Cardiac septum (tissue), 1 donor: ENCODE measurements around the gene PNMT. TPM values are rescaled to one million over a fixed set of nuclear protein-coding genes. Genes with fewer than 3 reads are reported as not detected.

ENCODE experiments used
- DNase-seq: peaks from one replicate; pipeline ENCODE4 v3.0.0-alpha.2; 2020; ENCODE audit warnings: low spot score
- intact Hi-C: fragments of 100-400 bp; cut with DNase I; formaldehyde crosslinking; loops from one replicate; pipeline ENCODE4 v1.14.0; 2022
- total RNA-seq: library from RNA; stranded (reverse); fragmentation: NEBNext Ultra II Directional; extraction: Animal tissue kit (Norgen Biotek cat#: 25700); gene quantifications from one replicate; pipeline ENCODE4 v1.2.1, GENCODE V29; 2021
- donor health status: DM: no; HTN: no; CAD: no.

The PNMT gene
- total RNA-seq, 1 donor from 2014 or later = 10.9 TPM

DNA sequence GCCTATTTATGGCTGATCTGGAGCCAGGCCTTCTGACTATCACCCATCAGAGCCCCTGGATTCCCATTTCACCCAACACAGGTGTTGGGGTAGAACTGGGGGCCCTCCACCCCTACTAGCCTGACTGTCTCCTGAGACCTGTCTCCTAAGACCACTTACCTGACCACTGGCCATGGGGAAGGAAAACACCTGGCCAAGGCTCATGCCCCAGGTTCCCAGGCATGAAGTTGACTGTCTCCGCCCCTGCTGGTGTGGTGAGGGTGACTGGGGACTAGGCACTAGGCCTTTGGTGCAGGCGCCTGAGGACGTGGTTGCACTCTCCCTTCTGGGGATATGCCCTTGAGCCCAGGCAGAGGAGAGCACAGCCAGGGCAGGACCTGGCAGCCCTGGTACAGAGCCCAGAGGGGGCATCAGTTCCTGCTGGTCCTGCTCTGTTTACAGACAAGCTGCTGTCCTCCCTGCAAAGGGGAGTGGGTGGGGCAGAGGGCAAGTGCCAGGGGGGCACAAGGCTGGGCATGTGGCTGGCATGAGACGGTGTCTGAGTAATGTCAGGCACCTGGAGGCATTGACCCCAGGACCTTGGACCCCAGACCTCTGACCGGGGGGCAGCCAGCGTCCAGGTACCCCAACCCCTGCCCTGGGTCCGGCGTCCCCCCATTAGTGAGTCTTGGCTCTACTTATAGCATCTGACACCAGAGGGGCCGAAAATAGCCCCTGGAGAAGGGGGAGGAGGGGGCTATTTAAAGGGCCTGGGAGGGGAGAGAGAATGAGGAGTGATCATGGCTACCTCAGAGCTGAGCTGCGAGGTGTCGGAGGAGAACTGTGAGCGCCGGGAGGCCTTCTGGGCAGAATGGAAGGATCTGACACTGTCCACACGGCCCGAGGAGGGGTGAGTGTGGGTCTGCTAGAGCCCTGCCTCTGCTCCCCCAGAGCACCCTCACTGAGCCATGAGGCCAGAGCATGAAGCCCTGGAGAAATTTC is 3.4 kb upstream of the PNMT start, which contains the start of gene TCAP:
Gene TCAP, plus strand, starts transcription at position 769 of the 981 bp plus-strand sequence. Its CDS starts 11 bp downstream, at position 780.
- DNase-seq = no peak
- intact Hi-C loops = loop anchor here (2.0 to 5.0 kb wide), 2 partner anchors 14 to 67 kb away; partner anchors contain the start of gene MIEN1

DNA sequence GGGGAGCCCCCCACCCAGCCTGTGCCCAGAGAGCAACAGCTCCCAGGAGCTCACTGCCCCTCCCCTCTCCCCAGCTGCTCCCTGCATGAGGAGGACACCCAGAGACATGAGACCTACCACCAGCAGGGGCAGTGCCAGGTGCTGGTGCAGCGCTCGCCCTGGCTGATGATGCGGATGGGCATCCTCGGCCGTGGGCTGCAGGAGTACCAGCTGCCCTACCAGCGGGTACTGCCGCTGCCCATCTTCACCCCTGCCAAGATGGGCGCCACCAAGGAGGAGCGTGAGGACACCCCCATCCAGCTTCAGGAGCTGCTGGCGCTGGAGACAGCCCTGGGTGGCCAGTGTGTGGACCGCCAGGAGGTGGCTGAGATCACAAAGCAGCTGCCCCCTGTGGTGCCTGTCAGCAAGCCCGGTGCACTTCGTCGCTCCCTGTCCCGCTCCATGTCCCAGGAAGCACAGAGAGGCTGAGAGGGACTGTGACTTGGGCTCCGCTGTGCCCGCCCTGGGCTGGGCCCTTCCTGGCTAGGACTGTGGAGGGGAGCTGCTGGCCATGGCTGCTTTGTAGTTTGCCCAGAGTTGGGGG is 2.5 kb upstream of the PNMT start:
- no peak for DNase-seq

DNA sequence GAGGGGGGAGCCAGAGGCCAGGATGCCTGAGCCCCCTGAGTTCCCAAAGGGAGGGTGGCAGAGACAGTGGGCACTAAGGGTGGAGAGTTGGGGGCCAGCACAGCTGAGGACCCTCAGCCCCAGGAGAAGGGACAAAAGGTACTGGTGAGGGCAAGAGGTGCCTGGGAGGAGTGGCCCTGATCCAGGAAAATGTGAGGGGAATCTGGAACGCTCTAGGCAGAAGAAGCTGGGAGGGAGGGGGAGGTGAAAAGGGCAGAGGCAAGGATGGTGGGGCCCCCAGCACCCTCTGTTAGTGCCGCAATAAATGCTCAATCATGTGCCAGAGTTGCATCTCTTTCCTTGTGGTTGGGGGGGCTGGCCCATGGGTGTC is 2.0 kb upstream of the PNMT start:
- intact Hi-C loops = loop anchor here (5.0 kb wide), 1 partner anchor 66 kb away; the partner anchor contains the start of gene MIEN1
- DNase-seq = no peak

More for the DNA sequence above, 2.5 kb upstream of the PNMT start:
- intact Hi-C loops = loop anchor here (2.0 to 5.0 kb wide), 2 partner anchors 13 to 67 kb away; partner anchors contain the start of gene MIEN1

DNA sequence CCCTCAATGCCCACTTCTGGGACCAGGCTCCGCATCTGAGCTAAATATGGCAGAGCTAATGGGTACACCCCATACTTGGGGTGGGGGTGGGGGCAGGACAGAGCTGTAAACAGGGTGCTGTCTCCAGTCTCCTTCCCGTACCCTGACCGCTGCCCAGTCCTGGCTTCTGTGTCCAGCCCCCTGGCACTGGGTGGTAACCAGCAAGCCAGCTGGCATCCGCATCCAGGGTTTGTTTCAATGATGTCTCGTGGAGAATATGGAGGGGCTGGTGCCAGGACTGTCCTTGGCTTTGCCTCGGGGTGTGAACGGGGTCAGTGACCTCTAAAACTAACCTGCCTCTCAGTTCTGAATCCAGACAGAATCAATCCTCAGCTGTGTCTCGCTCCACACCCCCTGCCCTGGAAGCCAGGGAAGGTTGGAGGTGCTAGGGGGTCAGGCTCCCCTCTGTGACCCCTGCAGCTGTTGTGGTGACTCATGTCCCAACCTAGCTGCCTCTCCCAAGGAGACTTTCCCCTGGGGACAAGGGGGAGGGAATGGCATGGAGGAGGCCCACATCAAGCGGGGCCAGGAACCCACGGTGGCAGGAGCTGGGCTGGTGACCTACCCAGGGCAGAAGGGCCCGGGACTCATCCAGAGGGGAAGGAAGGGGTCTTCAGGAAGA is 1.5 kb upstream of the PNMT start:
- no peak for DNase-seq
- intact Hi-C loops = loop anchor here (5.0 kb wide), 1 partner anchor 66 kb away; the partner anchor contains the start of gene MIEN1

DNA sequence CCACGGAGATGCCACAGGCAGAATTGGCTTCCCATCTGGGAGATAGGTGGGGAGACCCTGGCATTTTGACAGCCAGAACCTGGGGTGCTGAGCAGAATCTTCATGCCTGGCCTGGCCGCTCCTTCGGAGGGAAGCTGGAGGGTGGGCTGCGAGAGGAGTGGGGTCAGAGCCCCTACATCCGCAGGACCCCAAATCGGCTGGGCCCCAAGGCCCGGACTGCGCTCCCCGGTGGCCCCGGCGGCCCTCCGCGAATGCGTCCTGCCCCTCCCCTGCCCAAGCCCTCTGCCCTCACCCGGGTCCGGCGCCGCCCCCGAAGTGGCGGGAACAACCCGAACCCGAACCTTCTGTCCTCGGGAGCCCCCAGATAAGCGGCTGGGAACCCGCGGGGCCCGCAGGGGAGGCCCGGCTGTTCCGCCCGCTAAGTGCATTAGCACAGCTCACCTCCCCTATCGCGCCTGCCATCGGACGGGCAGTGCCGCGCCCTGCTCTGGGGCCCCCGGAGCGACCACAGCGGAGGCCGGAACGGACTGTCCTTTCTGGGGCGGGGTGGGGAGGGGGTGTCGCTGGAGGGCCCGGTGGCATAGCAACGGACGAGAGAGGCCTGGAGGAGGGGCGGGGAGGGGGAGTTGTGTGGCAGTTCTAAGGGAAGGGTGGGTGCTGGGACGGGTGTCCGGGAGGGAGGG is 850 bp upstream of the PNMT start:
- intact Hi-C loops = loop anchor here (5.0 kb wide), 1 partner anchor 65 kb away; the partner anchor contains the start of gene MIEN1
- no peak for DNase-seq

DNA sequence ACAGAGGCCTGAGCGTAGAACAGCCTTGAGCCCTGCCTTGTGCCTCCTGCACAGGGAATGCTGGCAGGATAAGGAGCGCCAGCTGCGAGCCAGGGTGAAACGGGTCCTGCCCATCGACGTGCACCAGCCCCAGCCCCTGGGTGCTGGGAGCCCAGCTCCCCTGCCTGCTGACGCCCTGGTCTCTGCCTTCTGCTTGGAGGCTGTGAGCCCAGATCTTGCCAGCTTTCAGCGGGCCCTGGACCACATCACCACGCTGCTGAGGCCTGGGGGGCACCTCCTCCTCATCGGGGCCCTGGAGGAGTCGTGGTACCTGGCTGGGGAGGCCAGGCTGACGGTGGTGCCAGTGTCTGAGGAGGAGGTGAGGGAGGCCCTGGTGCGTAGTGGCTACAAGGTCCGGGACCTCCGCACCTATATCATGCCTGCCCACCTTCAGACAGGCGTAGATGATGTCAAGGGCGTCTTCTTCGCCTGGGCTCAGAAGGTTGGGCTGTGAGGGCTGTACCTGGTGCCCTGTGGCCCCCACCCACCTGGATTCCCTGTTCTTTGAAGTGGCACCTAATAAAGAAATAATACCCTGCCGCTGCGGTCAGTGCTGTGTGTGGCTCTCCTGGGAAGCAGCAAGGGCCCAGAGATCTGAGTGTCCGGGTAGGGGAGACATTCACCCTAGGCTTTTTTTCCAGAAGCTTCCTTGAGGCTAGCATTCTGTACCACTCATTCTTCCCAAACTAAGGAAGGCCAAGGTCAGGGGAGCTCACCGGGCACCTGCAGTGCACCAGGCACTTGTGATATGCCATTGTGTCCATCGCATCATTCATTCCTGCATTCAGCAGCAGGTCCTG is 1.9 kb downstream of the PNMT start:
- intact Hi-C loops = loop anchor here (5.0 kb wide), 1 partner anchor 62 kb away; the partner anchor contains the start of gene MIEN1
- no peak for DNase-seq

DNA sequence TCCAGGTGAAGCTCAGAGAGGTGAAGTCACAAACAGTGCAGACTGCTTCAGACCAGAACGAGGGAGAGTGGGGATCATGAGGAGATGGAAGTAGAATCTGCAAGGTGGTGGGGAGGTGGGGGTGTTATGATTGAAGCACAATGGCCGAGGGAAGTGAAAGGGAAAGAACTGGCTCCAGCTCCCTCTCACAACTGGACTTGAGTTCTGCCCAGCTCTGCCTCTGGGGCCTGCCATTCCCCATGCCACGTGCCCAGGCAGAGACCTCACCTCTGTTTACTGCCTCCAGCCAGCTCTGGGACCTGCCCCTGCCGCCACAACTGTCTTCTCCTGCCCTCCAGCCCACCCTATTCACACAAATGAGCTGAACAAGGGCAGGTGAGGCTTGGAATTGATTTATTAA is 2.5 kb downstream of the PNMT start:
- DNase-seq = no peak
- intact Hi-C loops = no loop called here

DNA sequence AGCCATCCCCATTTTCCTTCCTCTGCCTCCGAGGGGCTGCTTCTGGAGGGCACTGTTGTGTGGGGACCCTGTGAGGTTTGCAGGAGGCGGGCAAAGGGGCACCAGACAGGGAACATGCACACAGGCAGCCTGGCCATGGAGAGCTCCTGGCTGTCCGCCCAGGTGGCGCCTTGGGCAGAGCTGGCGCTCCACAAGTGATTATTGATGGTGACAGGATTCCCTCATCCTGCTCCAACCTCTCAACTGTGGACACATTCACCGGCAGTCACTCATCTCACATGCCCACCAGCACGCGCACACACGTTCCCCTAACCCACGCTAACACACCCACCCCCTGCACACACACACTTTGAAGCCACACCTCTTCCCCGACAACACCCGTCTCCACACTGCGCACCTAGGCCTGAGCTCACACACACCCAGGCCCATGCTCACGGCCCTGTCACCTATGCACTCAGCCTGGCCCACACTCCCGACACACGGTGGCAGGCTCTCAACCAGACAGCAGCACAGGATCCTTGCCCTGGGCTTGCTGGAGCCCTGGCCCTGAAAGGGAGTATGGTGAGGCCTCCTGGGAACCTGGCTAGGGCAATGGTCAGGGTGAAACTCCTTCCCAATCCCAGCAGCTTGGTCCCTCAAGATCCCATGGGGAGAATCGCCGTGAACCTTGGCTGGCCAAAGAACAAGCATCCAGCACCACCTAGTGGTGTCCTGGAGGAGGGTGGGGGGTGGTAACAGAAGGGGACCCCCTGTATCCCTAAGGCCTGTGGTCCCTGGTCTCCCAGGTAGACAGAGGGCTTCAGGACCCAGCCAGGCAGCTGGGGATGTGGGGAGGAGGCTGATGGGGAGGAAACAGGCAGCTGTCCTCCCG is 3.6 kb downstream of the PNMT start:
- intact Hi-C loops = no loop called here
- DNase-seq = no peak

DNA sequence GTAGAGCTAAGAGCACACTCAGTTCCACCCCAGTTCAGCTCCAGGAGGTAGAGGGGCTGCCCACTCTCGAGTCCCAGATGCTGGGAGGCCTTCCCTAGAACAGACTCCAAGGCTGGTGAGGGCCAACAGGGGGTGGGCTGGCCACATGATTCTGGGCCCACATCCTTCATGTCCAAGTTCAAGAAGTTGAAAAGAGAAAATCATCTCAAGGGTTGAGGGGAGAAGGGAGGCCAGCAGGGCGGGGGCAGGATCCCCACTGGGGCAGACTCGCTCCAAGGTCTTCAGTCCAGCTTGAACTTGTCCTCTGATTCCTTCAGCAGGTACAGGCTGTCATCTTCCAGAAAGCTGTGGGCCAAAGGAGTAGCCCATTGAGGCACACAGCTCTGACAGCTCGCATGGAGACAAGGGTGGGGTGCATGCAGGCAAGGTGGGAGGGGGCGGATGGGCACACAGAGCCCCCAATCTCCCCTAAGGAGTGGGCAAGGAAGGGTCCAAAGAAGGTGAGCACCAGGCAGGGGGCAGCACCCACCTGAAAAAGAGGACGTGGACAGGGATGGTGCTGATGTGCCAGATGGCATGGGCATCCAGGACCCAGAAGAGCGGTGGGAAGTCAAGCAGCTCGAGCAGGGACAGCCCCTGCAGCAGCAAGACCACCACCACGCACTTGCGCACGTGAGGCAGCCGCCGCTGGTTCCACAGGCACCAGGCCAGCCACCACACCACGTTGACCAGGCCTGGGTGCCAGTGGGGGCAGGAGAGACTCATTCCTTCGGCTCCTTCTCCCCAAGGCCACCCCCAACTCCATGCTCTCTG is 4.5 kb downstream of the PNMT start:
- DNase-seq = no peak
- intact Hi-C loops = no loop called here

DNA sequence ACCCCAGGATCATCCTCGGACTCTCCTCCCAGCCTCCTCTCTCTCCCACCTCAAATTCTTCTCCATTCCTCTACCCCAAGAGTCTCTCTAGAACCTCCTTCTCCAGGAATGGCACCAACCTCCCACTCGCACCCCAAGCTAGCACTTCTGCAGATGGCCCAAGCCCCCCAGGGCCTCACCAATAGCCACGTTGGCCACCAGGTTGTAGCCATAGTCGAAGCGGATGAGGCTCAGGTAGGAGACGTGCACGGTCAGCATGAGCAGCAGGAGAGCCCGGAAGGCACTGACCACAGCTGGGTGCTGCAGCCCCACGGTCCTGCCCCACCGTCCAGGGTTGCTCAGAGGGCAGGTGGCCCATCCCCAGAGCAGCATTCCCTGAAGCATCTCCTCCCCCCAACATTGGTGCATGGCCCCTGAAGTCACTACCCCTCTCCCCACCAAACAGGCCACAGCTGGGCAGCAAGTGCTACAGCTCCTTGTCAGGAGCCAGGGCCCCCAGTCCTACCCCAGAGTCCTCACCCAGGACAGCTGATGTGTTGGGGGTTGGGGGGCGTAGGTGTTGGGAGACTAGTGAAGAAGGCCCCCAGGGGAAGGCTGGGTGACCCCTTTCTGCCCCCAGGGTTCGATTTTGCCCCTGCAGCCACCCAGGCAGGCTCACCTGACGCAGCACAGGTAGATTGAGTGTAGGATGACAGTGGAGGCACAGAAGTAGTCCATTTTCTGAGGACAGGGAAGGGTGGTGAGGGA is 5.3 kb downstream of the PNMT start:
- intact Hi-C loops = no loop called here
- no peak for DNase-seq

DNA sequence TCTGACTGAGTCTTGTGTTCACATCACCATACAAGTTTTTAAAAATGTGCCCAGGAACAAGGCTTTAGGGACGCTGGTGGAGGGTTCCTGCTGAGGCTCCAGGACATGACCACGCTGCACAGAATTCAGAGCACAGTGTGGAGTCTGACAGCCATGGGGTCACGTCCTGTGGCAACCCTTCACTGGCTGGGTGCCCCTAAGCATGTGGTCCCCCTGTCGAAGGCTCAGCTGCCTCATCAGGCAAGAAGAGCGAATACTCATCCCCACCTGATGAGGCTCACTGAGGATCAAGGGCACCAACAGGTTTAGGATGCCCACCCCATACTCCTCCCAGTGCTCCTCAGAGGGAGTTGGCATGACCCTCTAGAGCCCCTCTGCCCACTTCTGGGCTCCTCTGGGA is 5.9 kb downstream of the PNMT start:
- intact Hi-C loops = no loop called here
- no peak for DNase-seq

DNA sequence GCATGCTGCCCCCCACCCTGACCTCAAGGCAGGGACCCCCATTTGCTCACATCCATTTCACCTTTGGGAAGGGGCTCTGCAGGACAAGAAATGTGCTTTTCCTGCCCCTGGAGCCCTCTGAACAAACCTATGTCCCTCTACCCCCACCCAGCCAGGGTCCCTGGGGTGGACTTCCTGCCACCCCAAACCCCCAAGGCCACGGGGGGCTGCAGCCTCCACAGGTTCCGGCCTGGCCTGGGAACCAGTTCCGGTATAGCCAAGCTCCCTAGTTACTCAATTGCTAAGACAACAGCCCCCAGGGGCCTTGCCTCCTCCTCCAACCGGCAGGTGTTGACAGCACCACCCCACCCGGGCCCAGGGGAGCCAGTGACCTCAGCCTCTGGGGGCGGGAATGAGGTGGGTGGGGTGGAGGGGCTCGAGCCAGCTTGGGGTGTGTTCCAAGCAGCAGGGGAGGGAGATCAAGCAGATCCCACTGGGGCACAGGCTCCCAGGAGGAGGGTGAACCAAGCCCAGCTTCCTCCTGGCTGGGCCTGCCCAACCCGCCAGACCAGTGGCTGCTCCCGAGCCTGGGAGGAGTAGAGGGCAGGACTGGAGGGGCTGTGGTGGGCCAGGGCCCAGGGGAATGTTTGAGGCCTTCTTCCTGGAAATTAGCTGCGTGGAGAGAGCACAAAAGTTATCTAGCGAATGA is 6.6 kb downstream of the PNMT start:
- intact Hi-C loops = no loop called here

DNA sequence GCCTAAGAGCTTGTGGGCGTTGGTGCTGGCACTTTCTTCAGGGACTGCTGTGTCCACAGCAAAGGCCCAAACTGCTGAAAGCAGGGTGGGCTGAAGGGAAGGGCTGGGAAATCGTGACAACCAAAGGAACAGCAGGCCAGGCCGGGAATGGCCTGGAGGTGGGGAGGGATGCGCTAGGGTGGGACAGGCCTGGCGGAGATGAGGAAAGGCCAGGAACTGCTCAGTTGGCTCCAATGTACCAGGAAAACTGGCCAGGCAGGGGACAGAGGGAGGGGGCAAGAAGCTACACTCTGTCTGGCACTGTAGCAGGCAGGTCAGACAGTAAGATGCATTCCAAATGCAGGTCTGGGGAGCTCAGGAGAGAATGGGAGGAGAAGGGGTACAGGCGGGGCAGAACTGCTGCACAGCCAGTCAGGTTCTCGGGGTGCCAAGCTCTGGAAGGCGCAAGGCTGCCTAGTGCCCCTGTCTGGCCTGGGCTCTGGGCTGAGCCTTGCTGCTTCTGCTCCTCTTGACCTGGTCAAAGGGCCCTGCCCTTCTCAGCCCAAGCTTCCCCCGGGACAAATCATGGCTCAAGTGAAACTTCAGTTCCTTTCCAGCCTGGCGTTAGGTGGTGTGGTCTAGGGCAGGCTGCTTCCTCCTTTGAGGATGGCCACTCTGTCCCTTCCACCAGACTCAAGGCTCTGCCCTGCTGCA is 7.3 kb downstream of the PNMT start:
- no peak for DNase-seq
- intact Hi-C loops = no loop called here

More for the DNA sequence above, 6.6 kb downstream of the PNMT start:
- DNase-seq = no peak

DNA sequence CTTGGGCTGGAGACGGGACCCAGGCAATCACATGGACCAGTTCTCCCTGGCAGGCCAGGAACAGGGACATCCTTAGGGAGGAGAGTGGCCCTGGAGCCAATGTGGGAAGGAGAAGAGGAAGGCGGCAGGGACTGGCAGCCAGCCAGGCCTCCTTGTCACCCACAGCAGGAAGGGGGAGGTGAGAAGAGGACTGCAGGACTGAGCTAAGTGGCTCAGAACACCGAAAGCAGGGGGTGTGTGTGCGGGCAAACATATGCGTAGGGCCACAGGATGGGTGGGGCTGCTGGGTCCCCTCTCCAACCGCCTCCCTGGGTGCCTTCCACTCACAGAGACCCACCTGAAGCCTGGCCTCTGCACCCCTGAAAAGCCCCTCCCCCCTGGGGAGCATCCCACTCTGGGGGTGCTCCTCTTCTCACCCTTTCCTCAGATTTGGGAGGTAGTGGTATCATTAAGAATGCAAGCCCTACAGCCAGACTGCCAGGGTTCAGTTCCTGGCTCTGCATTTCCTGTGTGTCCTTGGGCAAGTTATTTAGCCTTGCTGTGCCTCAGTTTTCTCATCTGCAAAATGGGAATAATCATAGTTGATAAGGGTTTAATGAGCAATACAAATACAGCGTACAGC is 8.1 kb downstream of the PNMT start:
- DNase-seq = no peak
- intact Hi-C loops = no loop called here
